Dedifferentiated amniotic fluid mesenchymal stem cell (primary cell): ENCODE results near the gene ITPRID2.
"Not testable (repeated sequence)": the region's sequence is repeated elsewhere in the genome, so short reads cannot be mapped to it uniquely, and the experiment has no call there.

Source experiments
- DNase-seq: peaks from one replicate; pipeline ENCODE4 v3.0.0-alpha.2; 2016; ENCODE audit errors: extremely low spot score

ITPRID2 gene

GRCh38 chr2:181959508-181959907 lies 68.0 kb downstream of the ITPRID2 start:
- no peak for DNase-seq

GRCh38 chr2:181961167-181961566 lies 69.6 kb downstream of the ITPRID2 start:
- DNase-seq, result not testable (repeated sequence)

DNA sequence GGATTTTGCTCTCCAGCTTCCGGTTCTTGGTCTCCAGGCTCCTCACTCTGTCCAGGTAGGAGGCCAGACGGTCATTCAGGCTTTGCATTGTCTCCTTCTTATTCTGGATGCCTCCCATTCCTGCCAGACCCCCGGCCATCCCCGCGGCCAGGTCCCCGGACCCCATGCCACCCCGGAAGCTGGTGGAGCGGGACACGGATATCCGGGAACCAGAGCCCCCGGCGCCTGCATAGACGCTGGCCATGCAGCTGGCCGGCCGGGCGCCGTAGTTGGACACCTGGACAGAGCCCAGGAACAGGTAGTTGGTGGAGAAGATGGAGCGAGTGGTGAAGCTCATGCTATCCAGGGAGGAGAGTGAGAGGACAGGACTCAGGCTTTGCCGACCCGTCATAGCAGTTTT lies 70.6 kb downstream of the ITPRID2 start:
- no peak for DNase-seq

- DNase-seq, result no peak
Measured at GRCh38 chr2:181970160-181970794, 78.7 kb downstream of the ITPRID2 start.

DNA sequence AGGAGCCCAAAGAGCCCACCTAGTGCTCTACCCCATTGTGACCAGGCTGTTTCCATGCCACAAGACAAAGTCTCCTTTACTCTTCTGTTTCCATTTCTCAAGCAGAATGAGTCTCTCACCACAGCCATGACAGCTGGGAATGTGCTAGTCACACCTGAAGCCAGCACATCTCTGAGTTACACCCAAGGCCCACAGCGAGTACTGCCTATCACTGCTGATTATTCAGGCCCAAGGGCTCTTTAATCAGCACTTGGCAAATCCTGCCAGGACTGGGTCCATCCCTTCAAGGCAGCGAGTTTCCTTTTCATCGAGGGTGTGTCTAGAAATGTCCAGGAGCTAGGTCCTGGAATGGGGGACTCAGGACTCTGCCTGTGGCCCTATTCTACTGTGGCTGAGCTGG lies 79.5 kb downstream of the ITPRID2 start:
- DNase-seq, result no peak

GRCh38 chr2:181972431-181973170 lies 81.1 kb downstream of the ITPRID2 start:
- DNase-seq, result no peak

GRCh38 chr2:181973171-181973783 lies 81.7 kb downstream of the ITPRID2 start:
- DNase-seq, result no peak

GRCh38 chr2:181977661-181978350 lies 86.3 kb downstream of the ITPRID2 start:
- DNase-seq, result no peak

DNA sequence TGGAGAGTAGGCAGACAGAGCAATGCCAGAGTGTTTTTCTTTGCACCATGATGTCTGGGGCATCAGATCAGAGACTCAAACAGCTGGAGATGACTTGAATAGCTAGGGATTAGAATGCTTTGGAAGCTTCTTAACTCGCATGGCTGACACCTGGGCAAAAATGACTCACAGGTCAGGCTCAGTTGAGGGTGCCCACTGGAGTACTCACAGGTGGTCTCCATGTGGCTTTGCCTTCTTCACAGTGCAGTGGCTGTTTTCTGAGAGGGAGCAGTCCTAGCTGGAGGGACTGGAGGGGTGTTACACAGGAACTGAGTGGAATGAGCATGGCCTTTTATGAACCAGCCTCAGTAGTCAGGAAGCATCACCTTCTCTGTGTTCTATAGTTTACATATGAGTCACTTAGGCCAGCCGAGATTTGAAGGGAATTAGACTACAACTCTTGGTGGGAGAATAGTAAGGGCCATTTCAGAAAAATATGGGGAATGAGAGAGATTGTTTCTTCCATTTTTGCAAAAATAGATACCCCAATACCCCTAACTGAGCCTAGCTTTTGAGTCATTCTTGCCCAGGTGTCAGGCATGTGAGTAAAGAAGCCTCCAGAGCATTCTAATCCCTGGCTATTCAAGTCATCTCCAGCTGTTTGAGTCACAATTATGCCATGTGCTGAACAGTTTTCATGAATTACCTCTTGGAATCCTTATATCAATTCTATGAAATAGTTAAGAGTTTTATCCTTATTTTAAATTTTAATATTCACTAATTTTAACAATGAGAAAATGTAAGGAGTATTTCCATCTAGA lies 87.0 kb downstream of the ITPRID2 start:
- no peak for DNase-seq
